ENCODE data around the gene FBXO31. TPM values are rescaled to one million over a fixed set of nuclear protein-coding genes. Genes with fewer than 3 reads are reported as not detected.

FBXO31 gene
- total and polyA plus RNA-seq, 7 donors: 15.0 to 120 (median 86.7) TPM

DNA sequence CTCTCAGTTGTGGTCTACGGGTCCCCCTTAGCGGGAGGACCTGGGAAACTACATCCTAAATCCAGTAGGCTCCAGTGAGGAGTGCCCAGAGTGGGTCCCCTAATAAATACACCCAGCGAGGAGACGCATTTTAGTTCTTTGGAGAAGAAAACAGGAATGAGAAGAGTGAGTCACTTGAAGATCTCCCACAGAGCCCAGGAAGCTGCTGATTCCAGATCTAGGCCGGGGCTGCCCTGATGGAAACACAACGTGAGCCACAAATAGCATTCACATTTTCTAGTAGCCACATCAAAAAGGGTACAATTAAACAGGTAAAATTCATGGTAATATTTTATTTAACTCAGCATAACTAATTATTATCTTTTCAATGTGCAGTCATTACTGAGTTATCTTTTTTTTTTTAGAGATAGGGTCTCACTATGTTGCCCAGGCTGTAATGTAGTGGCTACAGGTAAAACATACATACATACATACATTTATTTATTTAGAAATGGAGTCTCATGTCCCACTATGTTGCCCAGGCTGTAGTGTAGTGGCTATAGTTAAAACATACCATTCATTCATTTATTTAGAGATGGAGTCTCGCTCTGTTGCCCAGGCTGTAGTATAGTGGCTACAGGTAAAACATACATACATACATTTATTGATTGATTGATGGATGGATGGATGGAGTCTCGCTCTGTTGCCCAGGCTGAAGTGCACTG, 21.5 kb downstream of the FBXO31 start:
- no peak overlapping the region for H3K4me3 ChIP-seq
- peaks cover 24 to 62% (median 30%) of the 10 kb centered on the region in 4 donors for H3K36me3 ChIP-seq
- DNase-seq: no peak
- TF ChIP-seq EP300 (IDR thresholded peaks at IDR 0.05) (no peak), POLR2AphosphoS5 (IDR thresholded peaks at IDR 0.05) (no peak), POLR2A (IDR thresholded peaks at IDR 0.05) (no peak)
- TF ChIP-seq, protein P1, sequence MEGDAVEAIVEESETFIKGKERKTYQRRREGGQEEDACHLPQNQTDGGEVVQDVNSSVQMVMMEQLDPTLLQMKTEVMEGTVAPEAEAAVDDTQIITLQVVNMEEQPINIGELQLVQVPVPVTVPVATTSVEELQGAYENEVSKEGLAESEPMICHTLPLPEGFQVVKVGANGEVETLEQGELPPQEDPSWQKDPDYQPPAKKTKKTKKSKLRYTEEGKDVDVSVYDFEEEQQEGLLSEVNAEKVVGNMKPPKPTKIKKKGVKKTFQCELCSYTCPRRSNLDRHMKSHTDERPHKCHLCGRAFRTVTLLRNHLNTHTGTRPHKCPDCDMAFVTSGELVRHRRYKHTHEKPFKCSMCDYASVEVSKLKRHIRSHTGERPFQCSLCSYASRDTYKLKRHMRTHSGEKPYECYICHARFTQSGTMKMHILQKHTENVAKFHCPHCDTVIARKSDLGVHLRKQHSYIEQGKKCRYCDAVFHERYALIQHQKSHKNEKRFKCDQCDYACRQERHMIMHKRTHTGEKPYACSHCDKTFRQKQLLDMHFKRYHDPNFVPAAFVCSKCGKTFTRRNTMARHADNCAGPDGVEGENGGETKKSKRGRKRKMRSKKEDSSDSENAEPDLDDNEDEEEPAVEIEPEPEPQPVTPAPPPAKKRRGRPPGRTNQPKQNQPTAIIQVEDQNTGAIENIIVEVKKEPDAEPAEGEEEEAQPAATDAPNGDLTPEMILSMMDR (IDR thresholded peaks at IDR 0.05): no peak
- H3K4me1 ChIP-seq: peaks cover 0 to 33% (median 28%) of the 10 kb centered on the region in 4 donors
- H3K27ac ChIP-seq: peak overlapping the region in 3 of 4 donors; percentile 84 to 89 (median 87)
- WGBS, 2 donors: 96 to 97% methylated on average over 8 of the region's 8 CpGs
- no peaks in the 10 kb centered on the region for H3K9me3 ChIP-seq
- no peaks in the 10 kb centered on the region for H3K27me3 ChIP-seq
- intact Hi-C loops (cut with DNase I): loop anchor here (5.0 kb wide), 1 partner anchor 45 kb away; the partner anchor contains the start of gene C16orf95

DNA sequence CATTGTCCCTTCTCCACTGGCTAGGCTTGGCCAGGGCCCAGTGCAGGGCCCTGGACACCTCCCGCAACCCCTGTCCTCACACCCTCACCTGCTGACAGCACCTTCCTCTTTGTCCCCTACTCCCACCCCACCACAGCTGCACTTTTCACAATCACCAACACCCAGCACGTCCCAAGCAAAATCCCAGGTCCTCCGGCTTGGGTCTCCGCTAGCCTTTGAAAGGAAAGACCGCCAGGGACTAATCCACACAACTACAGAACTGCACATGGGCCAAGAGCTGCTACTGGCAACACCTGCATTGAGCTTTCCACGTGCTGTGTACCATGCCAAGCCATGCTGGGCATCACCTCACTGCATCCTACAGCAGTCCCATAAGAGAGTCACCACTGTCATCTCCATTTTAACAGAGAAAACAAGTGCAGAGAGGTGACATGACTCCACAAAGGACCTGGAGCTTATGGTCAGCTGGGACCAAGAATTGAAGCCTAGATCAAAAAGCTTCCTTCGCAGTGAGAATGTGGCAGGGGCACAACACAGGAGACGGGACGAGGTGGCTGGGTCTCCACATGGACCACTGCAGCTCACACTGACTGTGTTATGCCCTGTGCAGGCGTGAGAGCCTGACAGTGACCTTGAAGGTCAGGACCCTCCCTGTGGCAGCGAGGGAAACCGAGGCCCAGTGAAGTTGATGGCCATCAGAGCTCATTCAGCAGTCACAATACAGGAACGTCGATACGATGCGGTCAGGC, 22.5 kb downstream of the FBXO31 start:
- Histone ChIP-seq H3K27ac (peak overlapping the region in 1 of 4 donors; percentile 5), H3K36me3 (peaks cover 24 to 70% (median 30%) of the 10 kb centered on the region in 4 donors), H3K4me1 (peaks cover 0 to 33% (median 28%) of the 10 kb centered on the region in 4 donors), H3K27me3 (no peaks in the 10 kb centered on the region), H3K4me3 (no peak overlapping the region), H3K9me3 (no peaks in the 10 kb centered on the region)
- intact Hi-C loops (cut with DNase I): loop anchor here (5.0 kb wide), 1 partner anchor 44 kb away; the partner anchor contains the start of gene C16orf95
- TF ChIP-seq POLR2AphosphoS5 (IDR thresholded peaks at IDR 0.05): no peak
- TF ChIP-seq POLR2A (IDR thresholded peaks at IDR 0.05): no peak
- TF ChIP-seq, protein P1 (IDR thresholded peaks at IDR 0.05): no peak
- no peak for TF ChIP-seq EP300 (IDR thresholded peaks at IDR 0.05)
- WGBS, 2 donors: 98 to 99% methylated on average over 16 of the region's 16 CpGs
- no peak for DNase-seq

DNA sequence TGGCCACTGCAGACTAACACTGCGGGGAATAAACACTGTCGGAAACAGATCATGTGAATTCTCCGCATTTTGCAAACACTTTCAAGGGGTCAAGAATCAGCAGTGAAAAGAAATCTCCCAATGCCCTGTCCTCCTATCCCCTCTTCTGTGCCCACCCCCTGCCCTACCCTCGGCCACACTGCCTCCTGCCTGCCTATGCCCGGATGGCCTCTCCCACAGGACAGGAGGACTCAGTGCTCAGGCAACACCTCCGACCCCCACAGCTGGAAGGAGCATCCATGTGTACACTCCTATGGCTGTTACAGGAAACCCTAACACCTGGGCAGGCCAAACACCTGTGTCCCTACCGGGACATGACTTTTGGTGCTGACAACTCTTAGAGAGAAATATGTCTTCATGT, 24.5 kb downstream of the FBXO31 start:
- Histone ChIP-seq H3K27me3 (no peaks in the 10 kb centered on the region), H3K4me1 (peaks cover 0 to 20% (median 19%) of the 10 kb centered on the region in 4 donors), H3K9me3 (no peaks in the 10 kb centered on the region), H3K4me3 (no peak overlapping the region), H3K27ac (no peak overlapping the region), H3K36me3 (peaks cover 24 to 73% (median 30%) of the 10 kb centered on the region in 4 donors)
- no peak for DNase-seq
- 95 to 96% methylated on average over 7 of the region's 7 CpGs for WGBS, 2 donors
- no peak for TF ChIP-seq EP300 (IDR thresholded peaks at IDR 0.05)
- intact Hi-C loops (cut with DNase I): no loop called here

DNA sequence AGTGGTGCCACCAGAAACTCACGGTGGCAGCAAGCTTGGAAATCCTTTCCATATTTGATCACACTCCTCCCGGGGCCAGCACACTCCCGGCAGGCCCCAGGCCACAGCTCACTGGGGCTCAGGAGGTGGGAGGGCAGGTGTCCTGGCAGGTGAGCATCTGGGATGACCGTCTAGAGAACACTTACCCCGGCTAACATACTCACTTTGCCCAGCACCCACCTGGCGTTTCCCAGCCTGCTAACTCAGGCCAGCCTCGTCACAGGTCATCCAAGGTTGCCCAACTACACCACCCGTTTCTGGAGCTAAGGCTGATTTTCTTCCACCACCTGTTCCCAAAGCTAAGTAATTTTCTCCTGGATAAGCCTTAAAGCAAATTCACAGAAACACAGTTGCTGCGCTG, 24.9 kb downstream of the FBXO31 start:
- no peak overlapping the region for H3K4me3 ChIP-seq
- no peak for DNase-seq
- H3K9me3 ChIP-seq: no peaks in the 10 kb centered on the region
- peaks cover 24 to 77% (median 30%) of the 10 kb centered on the region in 4 donors for H3K36me3 ChIP-seq
- TF ChIP-seq, protein P1 (IDR thresholded peaks at IDR 0.05): no peak
- TF ChIP-seq POLR2A (IDR thresholded peaks at IDR 0.05) (no peak), POLR2AphosphoS5 (IDR thresholded peaks at IDR 0.05) (no peak), EP300 (IDR thresholded peaks at IDR 0.05) (no peak)
- H3K4me1 ChIP-seq: peaks cover 0 to 15% (median 14%) of the 10 kb centered on the region in 4 donors
- no peak overlapping the region for H3K27ac ChIP-seq
- intact Hi-C loops (cut with DNase I): no loop called here
- no peaks in the 10 kb centered on the region for H3K27me3 ChIP-seq
- 84 to 91% methylated on average over 9 of the region's 9 CpGs for WGBS, 2 donors

DNA sequence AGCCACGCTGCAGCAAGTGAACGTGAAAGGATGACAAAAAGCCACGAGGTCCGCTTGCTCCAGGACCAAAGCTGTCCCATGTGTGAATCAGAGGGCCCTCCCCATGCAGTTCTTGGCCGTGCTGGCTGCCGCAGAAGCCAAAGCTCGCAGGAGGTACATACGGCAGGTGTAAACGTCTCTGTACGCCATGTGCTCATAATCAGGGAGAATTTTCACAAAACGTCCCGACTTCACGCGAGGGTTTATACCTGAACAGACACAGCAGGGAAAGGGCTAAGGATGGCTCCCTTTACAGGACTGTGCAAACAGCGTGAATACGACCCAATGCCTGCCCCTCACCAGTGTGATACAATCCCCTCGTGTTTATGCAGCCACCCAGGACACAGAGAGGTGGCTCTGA, 25.3 kb downstream of the FBXO31 start:
- 94 to 96% methylated on average over 17 of the region's 17 CpGs for WGBS, 2 donors
- H3K36me3 ChIP-seq: peaks cover 24 to 81% (median 30%) of the 10 kb centered on the region in 4 donors
- no peaks in the 10 kb centered on the region for H3K9me3 ChIP-seq
- intact Hi-C loops (cut with DNase I): no loop called here
- no peaks in the 10 kb centered on the region for H3K27me3 ChIP-seq
- H3K4me1 ChIP-seq: peaks cover 0 to 11% (median 10%) of the 10 kb centered on the region in 4 donors
- H3K4me3 ChIP-seq: no peak overlapping the region
- DNase-seq: no peak
- TF ChIP-seq POLR2A (IDR thresholded peaks at IDR 0.05) (no peak), EP300 (IDR thresholded peaks at IDR 0.05) (no peak), POLR2AphosphoS5 (IDR thresholded peaks at IDR 0.05) (no peak)
- TF ChIP-seq, protein P1 (IDR thresholded peaks at IDR 0.05): no peak
- H3K27ac ChIP-seq: no peak overlapping the region

Data from sigmoid colon (tissue), 7 donors.